ENCODE data around the gene LTB.

DNA sequence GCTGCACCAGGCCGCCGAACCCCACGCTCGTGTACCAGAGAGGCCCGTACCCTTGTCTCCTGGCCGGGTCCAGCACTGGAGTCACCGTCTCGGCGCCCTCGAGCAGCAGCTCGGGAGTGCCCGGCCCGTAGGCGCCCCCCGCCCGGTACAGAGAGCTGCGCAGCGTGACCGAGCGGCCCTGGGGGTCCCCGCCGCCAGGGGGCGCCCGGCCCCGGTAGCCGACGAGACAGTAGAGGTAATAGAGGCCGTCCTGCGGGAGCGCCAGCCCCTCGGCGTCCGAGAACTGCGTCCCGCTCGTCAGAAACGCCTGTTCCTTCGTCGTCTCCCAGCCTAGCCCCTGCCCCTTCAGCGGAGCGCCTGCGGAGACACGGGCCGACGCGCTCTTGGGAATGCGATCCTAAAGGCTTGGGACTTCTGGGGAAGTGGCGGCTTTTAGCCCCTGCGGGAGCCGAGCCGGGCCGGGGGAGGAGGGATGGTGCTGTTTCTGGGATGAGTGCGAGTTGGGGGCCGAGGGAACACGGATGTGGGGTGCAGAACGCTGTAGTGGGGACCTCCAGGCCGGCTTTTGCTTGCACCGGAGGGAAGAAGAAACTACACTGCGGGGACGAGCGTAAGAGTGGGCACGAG lies 1.3 kb downstream of the LTB start:
- TF ChIP-seq, protein P1, sequence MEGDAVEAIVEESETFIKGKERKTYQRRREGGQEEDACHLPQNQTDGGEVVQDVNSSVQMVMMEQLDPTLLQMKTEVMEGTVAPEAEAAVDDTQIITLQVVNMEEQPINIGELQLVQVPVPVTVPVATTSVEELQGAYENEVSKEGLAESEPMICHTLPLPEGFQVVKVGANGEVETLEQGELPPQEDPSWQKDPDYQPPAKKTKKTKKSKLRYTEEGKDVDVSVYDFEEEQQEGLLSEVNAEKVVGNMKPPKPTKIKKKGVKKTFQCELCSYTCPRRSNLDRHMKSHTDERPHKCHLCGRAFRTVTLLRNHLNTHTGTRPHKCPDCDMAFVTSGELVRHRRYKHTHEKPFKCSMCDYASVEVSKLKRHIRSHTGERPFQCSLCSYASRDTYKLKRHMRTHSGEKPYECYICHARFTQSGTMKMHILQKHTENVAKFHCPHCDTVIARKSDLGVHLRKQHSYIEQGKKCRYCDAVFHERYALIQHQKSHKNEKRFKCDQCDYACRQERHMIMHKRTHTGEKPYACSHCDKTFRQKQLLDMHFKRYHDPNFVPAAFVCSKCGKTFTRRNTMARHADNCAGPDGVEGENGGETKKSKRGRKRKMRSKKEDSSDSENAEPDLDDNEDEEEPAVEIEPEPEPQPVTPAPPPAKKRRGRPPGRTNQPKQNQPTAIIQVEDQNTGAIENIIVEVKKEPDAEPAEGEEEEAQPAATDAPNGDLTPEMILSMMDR (IDR thresholded peaks at IDR 0.05; ENCODE audit: poor library complexity), result peak; percentile 99
- TF ChIP-seq EZH2phosphoT487 (IDR thresholded peaks at IDR 0.05; ENCODE audit: low read depth, severe bottlenecking, unreplicated experiment), result no peak

All from hepatocyte (in vitro differentiated cells).